WTC11 (cell line): ENCODE data around the gene IRAK2. TPM values are rescaled to one million over a fixed set of nuclear protein-coding genes. Genes with fewer than 3 reads are reported as not detected.

Source experiments
- ATAC-seq: fragments of 200-7000 bp; cut with Tn5 transposase; 2 replicates; pipeline ENCODE4 v1.10.0; 2021; ENCODE audit warnings: mild to moderate bottlenecking, moderate library complexity
- CTCF ChIA-PET: fragments of 300-600 bp; sonication (Branson Sonifier 250); formaldehyde crosslinking; loops from one replicate; lab custom pipeline; 2021; ENCODE audit warnings: antibody characterized with exemption; lab: Charles Lee
- POLR2A ChIA-PET: fragments of 350-600 bp; sonication (Branson Sonifier 250); formaldehyde crosslinking; loops from one replicate; lab custom pipeline; 2021; ENCODE audit warnings: antibody characterized with exemption; lab: Charles Lee
- DNase-seq: peaks from one replicate; pipeline ENCODE4 v3.0.0; 2021; ENCODE audit warnings: low spot score
- H3K27ac Mint-ChIP-seq: 2 replicates; pipeline ENCODE4 v1.8.0; 2021; ENCODE audit warnings: mixed read lengths
- H3K27me3 Mint-ChIP-seq: 2 replicates; pipeline ENCODE4 v1.8.0; 2021; ENCODE audit warnings: low read depth, mild to moderate bottlenecking, moderate library complexity, mixed read lengths
- H3K36me3 Mint-ChIP-seq: 2 replicates; pipeline ENCODE4 v1.8.0; 2021; ENCODE audit warnings: mixed read lengths
- H3K4me1 Mint-ChIP-seq: 2 replicates; pipeline ENCODE4 v1.8.0; 2022; ENCODE audit warnings: mixed read lengths
- H3K4me3 Mint-ChIP-seq: 2 replicates; pipeline ENCODE4 v1.8.0; 2021; ENCODE audit warnings: mild to moderate bottlenecking, moderate library complexity, mixed read lengths
- H3K9me3 Mint-ChIP-seq: 2 replicates; pipeline ENCODE4 v1.8.0; 2021; ENCODE audit warnings: mixed read lengths
- AR ChIP-seq: fragments of 250-450 bp; sonication (Bioruptor Pico); IDR thresholded peaks from 2 replicates; pipeline ENCODE4 v1.9.0; 2021; ENCODE audit warnings: mild to moderate bottlenecking
- ATF6 ChIP-seq: sonication (generic); formaldehyde crosslinking; IDR thresholded peaks from 2 replicates; pipeline ENCODE4 v1.8.1; 2023; ENCODE audit warnings: mild to moderate bottlenecking, missing genetic modification reagents
- CREB1 ChIP-seq: sonication (generic); formaldehyde crosslinking; IDR thresholded peaks from 2 replicates; pipeline ENCODE4 v1.8.0; 2023; ENCODE audit warnings: mild to moderate bottlenecking, missing genetic modification reagents
- CREM ChIP-seq: sonication (generic); formaldehyde crosslinking; IDR thresholded peaks from 2 replicates; pipeline ENCODE4 v1.8.1; 2022; ENCODE audit warnings: mild to moderate bottlenecking, missing genetic modification reagents, moderate library complexity
- E2F4 ChIP-seq: sonication (generic); formaldehyde crosslinking; IDR thresholded peaks from 2 replicates; pipeline ENCODE4 v1.8.1; 2022; ENCODE audit warnings: low read depth, mild to moderate bottlenecking, moderate library complexity, missing genetic modification reagents, borderline replicate concordance
- ERG ChIP-seq: fragments of 250-450 bp; sonication (Bioruptor Pico); IDR thresholded peaks from 2 replicates; pipeline ENCODE4 v1.8.0; 2021; ENCODE audit warnings: mild to moderate bottlenecking
- FOXP1 ChIP-seq: sonication (generic); formaldehyde crosslinking; IDR thresholded peaks from 2 replicates; pipeline ENCODE4 v1.8.0; 2022; ENCODE audit warnings: missing genetic modification reagents, mild to moderate bottlenecking, moderate library complexity, borderline replicate concordance
- GABPB1 ChIP-seq: sonication (generic); formaldehyde crosslinking; IDR thresholded peaks from 2 replicates; pipeline ENCODE4 v1.8.1; 2023; ENCODE audit warnings: mild to moderate bottlenecking, missing genetic modification reagents
- JAZF1 ChIP-seq: fragments of 250-450 bp; sonication (Bioruptor Pico); IDR thresholded peaks from 2 replicates; pipeline ENCODE4 v1.9.0; 2021; ENCODE audit warnings: moderate library complexity, mild to moderate bottlenecking, inconsistent platforms
- JUN ChIP-seq: sonication (generic); formaldehyde crosslinking; IDR thresholded peaks from 2 replicates; pipeline ENCODE4 v1.8.0; 2023; ENCODE audit warnings: mild to moderate bottlenecking, missing genetic modification reagents
- MYBL2 ChIP-seq: sonication (generic); formaldehyde crosslinking; IDR thresholded peaks from 2 replicates; pipeline ENCODE4 v1.8.1; 2023; ENCODE audit warnings: mild to moderate bottlenecking, moderate library complexity, missing genetic modification reagents
- NR1H2 ChIP-seq: sonication (generic); formaldehyde crosslinking; IDR thresholded peaks from 2 replicates; pipeline ENCODE4 v1.9.0; 2021; ENCODE audit warnings: mild to moderate bottlenecking, moderate library complexity, missing genetic modification reagents
- ZMAT4 ChIP-seq: fragments of 250-450 bp; sonication (Bioruptor Pico); IDR thresholded peaks from 2 replicates; pipeline ENCODE4 v1.9.0; 2021; ENCODE audit warnings: mild to moderate bottlenecking
- ZNF281 ChIP-seq: sonication (generic); formaldehyde crosslinking; IDR thresholded peaks from 2 replicates; pipeline ENCODE4 v1.8.0; 2023; ENCODE audit warnings: mild to moderate bottlenecking, missing genetic modification reagents
- ZNF317 ChIP-seq: sonication (generic); formaldehyde crosslinking; IDR thresholded peaks from 2 replicates; pipeline ENCODE4 v1.8.1; 2023; ENCODE audit warnings: low read depth, mild to moderate bottlenecking, moderate library complexity, missing genetic modification reagents, borderline replicate concordance
- ZNF396 ChIP-seq: fragments of 250-450 bp; sonication (Bioruptor Pico); IDR thresholded peaks from 2 replicates; pipeline ENCODE4 v1.8.0; 2021; ENCODE audit warnings: mild to moderate bottlenecking, moderate library complexity, borderline replicate concordance
- ZNF416 ChIP-seq: fragments of 250-450 bp; sonication (Bioruptor Pico); IDR thresholded peaks from 2 replicates; pipeline ENCODE4 v1.9.0; 2021; ENCODE audit warnings: mild to moderate bottlenecking, inconsistent platforms
- ZNF425 ChIP-seq: fragments of 250-450 bp; sonication (Bioruptor Pico); conservative IDR thresholded peaks from 2 replicates; pipeline ENCODE4 v1.9.0; 2021; ENCODE audit warnings: mild to moderate bottlenecking
- ZNF671 ChIP-seq: fragments of 250-450 bp; sonication (Bioruptor Pico); IDR thresholded peaks from 2 replicates; pipeline ENCODE4 v1.8.0; 2021; ENCODE audit warnings: mild to moderate bottlenecking
- ZSCAN18 ChIP-seq: fragments of 250-450 bp; sonication (Bioruptor Pico); IDR thresholded peaks from 2 replicates; pipeline ENCODE4 v2.1.2; 2022; ENCODE audit warnings: mild to moderate bottlenecking, moderate library complexity
- total RNA-seq: library from RNA; stranded (reverse); gene quantifications from 3 replicates; pipeline ENCODE4 v1.2.3, GENCODE V29; 2021

IRAK2 gene
- total RNA-seq, 1 experiment from 2014 or later = 1.4 TPM

GRCh38 chr3:10206166-10206511 lies 41.4 kb downstream of the IRAK2 start (continued):
- no peak for TF ChIP-seq ZNF317 (CRISPR knock-in tag)
- TF ChIP-seq NR1H2 = no peak
- TF ChIP-seq ZNF416 (CRISPR knock-in tag) = no peak
- no peak for TF ChIP-seq AR
- no peak for TF ChIP-seq FOXP1 (CRISPR knock-in tag)
- no peak for TF ChIP-seq ZNF281 (CRISPR knock-in tag)
- TF ChIP-seq JAZF1 (CRISPR knock-in tag) = no peak

GRCh38 chr3:10213156-10213792 lies 48.6 kb downstream of the IRAK2 start:
- peaks cover 2% of the 10 kb centered on the region; the same call in 1 of the 2 replicates for H3K27me3 Mint-ChIP-seq
- H3K4me3 Mint-ChIP-seq = no peak overlapping the region
- H3K9me3 Mint-ChIP-seq = peaks cover 22% of the 10 kb centered on the region
- no peak for ATAC-seq
- DNase-seq = no peak
- ChIA-PET POLR2A (no interaction called here), CTCF (interaction anchor here (1.5 kb wide), 1 partner anchor 50 kb away, joined by 3 read pairs; no protein-coding TSS in a partner anchor)
- TF ChIP-seq FOXP1 (CRISPR knock-in tag) = no peak
- TF ChIP-seq ZNF425 (CRISPR knock-in tag) = no peak
- no peak for TF ChIP-seq ZMAT4 (CRISPR knock-in tag)
- no peak for TF ChIP-seq GABPB1 (CRISPR knock-in tag)
- TF ChIP-seq E2F4 (CRISPR knock-in tag) = no peak
- no peak for TF ChIP-seq ZNF416 (CRISPR knock-in tag)
- TF ChIP-seq ZSCAN18 (CRISPR knock-in tag) = no peak
- TF ChIP-seq MYBL2 (CRISPR knock-in tag) = no peak
- TF ChIP-seq CREM (CRISPR knock-in tag) = no peak
- no peak for TF ChIP-seq ERG (CRISPR knock-in tag)
- no peak for TF ChIP-seq CREB1 (CRISPR knock-in tag)
- TF ChIP-seq JUN (CRISPR knock-in tag) = no peak
- no peak for TF ChIP-seq ZNF671
- TF ChIP-seq ZNF396 = no peak
- TF ChIP-seq ATF6 (CRISPR knock-in tag) = no peak
- peaks cover 20% of the 10 kb centered on the region for H3K36me3 Mint-ChIP-seq
- no peak overlapping the region for H3K27ac Mint-ChIP-seq
- no peaks in the 10 kb centered on the region for H3K4me1 Mint-ChIP-seq
